HG03521 (cell line): ENCODE data around the gene PPP2R2B.
"Not testable (repeated sequence)": the region's sequence is repeated elsewhere in the genome, so short reads cannot be mapped to it uniquely, and the experiment has no call there.

ENCODE experiments used
- ATAC-seq: cut with Tn5 transposase; IDR thresholded peaks from one replicate; pipeline ENCODE4 v1.9.1; 2021; ENCODE audit warnings: mild to moderate bottlenecking, moderate library complexity; ENCODE audit not compliant: unreplicated experiment

Gene PPP2R2B

DNA sequence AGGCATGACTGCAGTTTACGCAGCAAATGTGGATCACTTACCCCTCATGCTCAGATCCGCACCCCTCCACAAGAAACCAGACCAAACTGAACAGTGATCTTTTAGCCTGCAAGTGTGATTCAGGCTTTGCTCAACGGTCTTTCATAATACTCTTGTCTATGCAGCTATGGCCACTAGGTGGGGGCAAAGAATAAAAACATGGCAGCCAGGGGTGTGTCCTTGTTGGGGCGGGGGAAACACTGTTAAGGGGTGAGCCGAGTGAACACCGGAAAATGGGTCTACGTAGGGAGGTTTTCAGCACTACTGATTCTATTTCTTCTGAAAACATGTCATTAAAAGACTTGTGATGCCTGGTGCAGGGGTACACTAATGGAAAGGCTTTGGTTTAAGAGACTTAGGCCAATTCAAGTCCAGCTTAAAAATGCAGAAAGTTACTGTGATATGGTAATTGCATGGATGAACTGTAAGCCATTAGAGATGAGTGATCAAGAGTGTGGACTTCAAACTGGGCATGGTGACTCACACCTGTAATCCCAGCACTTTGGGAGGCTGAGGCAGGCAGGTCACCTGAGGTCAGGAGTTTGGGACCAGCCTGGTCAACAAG is 312.7 kb downstream of the PPP2R2B start:
- ATAC-seq = peak; percentile 96

DNA sequence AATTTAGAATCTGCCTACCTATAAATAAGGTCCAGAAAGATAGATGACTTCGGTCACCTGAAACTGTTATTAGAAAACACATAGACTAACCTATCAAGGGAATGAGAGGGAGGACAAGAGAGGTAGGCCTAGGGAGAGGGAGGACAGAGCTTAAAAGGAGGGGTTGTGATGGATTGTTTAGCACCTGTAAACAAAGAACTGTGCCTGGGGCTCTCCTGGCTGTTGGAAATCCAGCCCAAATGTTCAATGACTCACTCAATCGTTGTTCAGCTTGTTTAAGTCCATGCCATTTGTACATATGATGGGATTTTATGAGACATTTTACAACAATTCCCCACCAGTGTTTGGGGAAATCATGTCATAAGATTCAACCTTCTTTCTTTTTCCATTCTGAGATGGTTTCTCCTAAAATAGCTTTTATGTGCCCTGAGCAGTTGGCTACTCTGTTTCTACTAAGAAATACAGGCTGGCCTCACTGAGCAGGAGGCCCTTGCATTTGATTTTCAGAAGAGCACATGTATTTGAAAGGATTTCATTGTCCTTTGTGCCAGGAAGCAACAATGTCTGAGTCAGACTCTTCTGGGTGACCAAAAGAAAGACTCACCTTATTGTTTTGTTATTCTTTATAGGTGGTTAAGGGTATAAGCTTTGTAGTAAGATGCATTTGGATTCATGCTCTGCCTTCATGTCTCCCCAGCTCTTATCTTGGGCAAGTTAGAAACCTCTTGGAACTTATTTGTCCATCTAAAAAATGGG is 314.4 kb downstream of the PPP2R2B start:
- no peak for ATAC-seq

DNA sequence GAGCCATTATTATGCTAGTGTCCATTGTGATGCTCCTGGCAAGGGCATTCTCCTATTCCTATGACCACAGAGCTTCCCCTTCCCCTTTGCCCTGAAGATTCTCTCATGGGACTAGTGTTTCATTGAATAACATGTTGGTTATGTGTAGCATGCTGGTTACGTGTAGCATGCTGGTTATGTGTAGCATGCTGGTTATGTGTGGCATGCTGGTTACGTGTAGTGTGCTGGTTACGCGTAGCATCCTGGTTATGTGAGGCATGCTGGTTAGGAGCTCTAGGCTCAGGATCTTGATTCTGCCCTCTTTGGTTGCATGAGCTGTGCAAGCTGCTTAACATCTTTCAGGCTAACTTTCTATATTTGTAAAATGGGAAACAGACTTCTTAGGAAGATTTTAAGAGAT is 316.1 kb downstream of the PPP2R2B start:
- ATAC-seq = no peak

DNA sequence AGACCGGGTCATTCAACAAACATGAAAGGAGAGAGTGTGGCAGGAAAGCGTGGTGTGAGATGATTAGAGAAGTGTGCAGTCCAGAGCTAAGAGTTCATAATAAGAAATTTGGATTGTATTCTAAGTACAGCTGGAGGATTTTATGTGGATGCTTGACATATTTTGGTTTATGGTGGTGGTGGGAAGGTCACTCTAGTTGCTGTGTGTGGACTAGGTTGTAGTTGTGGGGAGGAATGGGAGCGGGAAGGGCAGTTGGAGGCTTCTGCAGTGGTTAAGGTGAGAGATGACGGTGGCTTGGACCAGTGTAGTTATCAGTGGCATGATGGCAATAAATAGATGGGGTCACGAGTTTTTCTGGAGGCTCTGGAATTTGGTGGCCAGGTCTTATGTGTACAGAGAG is 316.8 kb downstream of the PPP2R2B start:
- no peak for ATAC-seq

DNA sequence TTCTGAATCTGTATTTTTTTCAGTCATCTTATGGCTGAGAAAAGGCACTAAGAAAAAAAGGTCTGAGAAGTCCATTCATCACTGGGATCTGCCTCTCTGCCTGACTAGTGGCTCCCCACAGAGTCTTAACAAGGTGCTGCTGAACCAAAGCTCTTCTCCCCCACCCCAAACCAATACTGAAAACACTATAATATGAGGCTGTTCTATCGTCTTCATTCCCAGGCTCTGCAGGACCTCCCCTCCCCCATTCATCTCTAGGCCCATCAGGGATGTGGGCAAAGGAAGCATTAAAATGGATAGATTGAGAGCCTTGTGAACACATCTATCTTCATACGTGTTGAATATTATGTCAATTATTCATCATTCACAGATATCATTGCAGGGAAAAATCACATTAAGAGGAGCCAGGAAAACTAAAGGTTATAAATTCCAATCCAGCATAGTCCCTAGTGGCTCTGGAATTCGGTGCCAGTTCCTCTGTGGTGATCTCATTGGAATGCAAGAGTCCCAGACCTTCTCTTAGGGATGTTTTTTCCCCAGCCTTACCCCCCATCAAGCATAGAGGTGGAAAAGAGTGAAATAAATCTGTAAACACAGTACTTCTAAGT is 318.2 kb downstream of the PPP2R2B start:
- no peak for ATAC-seq

DNA sequence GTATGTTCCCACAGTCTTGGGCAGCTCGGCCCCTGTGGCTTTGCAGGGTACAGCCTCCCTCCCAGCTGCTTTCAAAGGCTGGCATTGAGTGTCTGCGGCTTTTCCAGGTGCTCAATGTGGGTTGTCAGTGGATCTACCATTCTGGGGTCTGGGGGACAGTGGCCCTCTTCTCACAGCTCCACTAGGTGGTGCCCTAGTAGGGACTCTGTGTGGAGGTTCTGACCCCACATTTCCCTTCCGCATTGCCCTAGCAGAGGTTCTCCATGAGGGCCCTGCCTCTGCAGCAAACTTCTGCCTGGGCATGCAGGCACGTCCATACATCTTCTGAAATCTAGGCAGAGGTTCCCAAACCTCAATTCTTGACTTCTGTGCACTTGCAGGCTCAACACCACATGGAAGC is 321.7 kb downstream of the PPP2R2B start:
- ATAC-seq = not testable (repeated sequence)

DNA sequence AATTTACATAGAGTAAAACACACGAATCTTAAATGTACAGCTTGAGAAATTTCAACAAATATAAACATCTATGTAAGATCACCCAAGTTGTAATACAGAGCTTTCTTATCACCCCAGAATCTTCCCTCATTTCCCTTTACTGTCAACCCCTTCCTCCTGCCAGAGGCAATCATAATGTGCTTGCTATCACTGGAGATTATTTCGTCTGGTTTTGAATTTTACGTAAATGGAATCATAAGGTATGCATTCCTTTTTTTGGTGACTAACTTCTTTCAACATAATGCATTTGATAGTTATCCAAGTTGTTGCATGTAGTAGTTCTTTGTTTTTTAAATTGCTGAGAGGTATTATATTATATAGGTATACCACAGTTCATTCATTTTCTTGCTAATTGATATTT is 325.1 kb downstream of the PPP2R2B start:
- no peak for ATAC-seq

DNA sequence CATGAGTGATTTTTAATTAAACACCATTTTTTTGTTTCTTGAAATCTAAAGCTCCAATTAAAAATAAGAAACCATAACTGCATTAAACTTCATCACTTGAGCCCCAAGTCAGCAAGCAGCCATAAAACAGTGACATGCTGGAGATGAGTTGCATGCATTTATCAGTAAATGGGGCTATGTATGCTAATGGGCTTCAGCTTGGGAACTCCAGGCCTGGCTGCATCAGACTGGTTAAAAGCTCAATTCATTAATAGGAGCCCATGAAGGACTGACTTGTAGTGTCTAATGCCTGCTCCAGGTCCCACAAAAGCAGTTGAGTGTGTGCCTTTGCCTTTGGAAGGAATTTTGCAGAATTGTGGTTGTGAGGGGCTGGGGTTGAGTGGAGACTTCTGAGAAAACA is 328.9 kb downstream of the PPP2R2B start:
- ATAC-seq = no peak

DNA sequence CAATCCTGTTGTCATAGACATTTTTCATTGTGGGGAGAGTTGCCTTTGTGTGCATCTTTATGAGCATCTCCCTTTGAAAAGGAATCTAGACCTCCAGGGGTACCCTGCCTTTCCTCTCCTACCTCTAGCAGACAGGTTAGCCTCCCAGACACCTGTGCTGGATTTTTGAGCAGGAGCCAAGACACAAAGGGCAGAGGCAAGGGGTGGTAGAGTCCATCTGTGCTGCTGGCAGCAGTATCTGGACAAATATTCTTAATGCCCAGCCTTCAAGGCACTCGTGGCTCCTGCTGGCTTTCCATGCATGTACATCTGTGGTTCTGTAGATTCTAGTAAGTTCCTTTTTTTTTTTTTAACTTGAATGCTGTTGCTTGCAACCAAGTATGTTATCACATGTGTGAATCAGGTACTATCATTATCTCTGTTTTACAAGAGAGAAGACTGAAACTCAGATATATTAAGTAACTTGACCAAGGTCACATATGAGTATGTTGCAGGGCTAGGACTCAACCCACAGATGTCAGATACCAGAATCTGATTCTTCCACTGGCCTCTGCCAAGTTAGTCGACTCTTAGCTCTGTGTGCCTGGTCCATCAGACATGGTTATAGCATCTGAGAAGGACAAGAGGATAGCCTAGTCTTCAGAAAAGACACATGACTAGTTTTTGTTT is 329.6 kb downstream of the PPP2R2B start:
- no peak for ATAC-seq

DNA sequence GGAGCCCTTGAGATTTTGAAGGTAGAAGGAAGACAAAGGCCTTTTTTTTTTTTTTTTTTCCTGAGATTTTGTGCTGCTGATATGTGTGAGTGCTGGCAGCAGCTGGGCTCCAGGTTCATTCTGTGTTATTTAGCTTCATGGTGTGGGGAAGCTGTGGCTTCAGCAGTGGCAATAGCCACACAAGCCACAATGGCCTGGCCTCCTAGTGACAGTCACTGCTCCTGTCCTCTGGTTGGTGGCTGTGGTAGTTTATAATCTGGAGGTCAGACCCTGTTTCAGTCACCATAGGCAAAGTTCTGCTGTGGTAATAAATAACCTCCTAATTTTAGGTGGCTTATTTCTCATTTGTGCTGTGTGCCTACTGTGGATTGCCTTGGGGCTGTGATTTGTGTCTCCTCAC is 334.3 kb downstream of the PPP2R2B start:
- ATAC-seq = no peak

DNA sequence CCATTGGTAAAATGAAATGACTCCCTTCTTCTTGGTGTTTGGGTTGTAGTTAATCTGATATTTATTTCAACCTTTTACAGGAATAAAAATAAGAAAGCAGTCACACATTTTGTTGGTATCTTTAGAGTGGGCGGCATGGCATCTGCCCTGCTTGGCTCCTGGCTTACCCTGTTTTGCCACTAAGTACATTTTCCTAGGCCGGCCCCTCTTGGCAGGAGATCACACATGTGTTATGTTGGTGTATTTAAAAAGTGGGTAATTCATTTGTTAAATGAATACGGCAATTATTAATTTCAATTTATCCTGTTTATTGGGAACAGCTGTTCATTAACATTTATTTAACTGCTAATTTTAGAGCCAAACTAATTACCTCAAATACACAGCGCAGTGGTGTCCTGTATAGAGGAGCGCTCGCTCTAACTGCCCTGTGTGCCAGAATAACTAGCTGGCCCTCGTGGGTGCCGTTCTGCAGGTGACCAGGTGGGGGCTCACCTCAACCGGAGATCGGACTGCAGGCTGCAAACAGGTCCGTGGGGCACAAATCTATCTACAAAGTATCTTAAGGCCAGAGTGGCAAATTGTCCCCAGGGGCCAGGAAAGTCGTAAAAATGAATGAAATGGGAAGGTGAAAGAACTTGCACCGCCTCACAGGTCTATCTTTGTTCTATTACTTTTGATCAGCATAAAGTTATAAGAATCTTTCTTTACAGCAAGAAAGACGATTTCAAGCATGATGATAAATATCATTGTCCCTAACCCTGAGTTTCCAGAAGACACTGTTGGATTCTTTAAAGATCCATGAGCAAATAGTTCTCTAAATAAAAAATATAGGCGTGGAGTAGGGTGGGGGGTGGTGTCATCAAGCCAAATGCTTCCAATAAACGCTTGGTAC is 336.4 kb downstream of the PPP2R2B start:
- ATAC-seq = peak; percentile 97

DNA sequence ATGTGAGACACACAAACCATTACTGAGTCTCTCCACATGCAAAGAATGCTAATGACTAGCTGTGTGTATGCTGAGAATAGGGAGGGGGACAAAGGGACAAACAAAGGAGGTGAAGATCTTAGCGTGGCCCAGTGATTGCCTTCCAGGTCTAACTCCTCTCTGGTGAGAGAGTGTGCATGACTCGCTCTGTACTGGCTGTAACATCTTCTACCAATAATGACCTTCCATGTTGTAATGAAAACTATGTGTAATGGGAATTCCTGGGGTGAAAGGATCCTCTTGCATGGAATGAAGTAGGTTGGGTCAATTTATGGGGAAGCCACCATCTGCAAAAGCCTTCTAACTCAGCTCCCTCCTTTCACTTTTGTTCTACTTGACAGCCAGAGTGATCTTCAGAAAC is 338.1 kb downstream of the PPP2R2B start:
- ATAC-seq = no peak

DNA sequence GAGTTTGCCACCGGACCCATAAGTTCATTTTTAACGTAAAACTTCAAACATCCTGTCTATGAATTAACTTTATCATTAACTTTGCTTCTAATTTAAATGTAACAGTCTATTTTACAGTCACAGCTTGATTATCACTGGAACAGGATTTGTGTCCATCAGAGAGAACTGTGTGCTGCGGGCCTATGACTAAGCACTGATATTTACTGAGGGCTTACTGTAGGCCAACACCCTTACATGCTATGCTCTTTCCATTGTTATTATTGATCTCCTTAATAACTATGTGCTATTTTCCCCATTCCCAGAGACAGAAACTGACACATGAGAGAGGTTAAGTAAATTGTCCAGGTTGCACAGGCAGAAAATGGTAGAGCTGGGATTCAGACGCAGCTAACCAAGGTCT is 338.6 kb downstream of the PPP2R2B start:
- no peak for ATAC-seq

DNA sequence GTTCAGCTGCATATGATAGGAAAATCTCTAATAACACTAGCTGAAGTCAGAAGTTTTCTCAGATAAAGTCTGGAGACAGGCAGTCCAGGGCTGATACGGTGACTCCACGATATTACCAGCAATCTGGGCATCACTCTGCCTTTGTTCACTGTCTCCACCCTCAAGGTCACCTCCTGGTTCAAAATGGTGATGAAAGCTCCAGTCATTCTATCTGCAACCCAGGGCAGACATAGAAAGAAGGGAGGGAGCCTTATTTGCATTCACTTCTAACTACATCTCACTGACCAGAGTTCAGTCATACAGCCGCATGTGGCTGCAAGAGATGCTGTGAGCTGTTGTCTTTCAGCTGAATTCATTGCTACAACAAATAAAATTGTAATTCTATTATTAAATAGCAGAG is 340.1 kb downstream of the PPP2R2B start:
- ATAC-seq = no peak

DNA sequence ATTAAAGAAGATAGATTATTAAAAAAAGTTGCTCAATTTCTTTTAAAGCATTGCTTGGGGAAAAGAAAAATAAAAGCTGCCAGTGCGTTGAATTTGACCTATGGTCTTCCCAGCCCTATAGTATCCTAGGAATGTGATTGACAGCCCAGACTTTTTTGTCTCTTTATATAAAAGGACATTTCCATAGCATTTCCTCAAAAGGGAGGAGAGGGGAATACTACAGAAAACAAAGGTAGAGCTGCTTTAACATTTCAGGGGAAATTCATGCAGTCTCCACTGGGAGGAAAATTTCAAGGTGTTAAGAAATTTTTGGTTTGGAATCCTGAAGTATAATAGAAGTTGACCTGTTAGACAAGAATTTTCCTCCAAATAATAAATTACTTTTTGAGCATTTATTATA is 344.7 kb downstream of the PPP2R2B start:
- no peak for ATAC-seq

DNA sequence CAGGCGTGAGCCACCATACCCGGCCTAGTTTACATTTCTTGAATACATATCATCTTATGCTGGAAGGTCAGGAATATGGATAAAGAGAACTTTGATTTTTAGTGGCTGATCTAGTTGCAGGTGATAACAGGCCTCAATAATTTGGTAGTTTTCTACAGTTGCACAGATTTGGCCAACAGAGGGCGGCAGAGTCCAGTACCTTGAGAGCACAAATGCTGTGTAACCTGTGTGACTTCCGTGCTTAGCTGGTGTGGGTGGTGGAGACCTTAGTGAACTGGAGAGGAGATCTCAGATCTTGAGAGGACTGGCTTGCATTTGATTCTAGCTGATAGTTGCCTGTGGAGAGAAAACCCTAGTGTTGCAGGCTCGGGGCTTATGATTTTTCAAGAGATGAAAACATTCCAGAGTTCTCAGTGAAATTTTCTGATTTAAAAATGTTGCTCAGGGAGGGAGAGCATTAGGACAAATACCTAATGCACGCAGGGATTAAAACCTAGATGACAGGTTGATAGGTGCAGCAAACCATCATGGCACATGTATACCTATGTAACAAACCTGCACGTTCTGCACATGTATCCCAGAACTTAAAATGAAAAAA is 345.2 kb downstream of the PPP2R2B start:
- peak; percentile 93 for ATAC-seq
